ENCODE measurements around the gene ACTC1. TPM values are rescaled to one million over a fixed set of nuclear protein-coding genes. Genes with fewer than 3 reads are reported as not detected.
"Not testable (repeated sequence)": the region's sequence is repeated elsewhere in the genome, so short reads cannot be mapped to it uniquely, and the experiment has no call there.

Gene ACTC1
- not detected in 2 replicates for total RNA-seq

DNA sequence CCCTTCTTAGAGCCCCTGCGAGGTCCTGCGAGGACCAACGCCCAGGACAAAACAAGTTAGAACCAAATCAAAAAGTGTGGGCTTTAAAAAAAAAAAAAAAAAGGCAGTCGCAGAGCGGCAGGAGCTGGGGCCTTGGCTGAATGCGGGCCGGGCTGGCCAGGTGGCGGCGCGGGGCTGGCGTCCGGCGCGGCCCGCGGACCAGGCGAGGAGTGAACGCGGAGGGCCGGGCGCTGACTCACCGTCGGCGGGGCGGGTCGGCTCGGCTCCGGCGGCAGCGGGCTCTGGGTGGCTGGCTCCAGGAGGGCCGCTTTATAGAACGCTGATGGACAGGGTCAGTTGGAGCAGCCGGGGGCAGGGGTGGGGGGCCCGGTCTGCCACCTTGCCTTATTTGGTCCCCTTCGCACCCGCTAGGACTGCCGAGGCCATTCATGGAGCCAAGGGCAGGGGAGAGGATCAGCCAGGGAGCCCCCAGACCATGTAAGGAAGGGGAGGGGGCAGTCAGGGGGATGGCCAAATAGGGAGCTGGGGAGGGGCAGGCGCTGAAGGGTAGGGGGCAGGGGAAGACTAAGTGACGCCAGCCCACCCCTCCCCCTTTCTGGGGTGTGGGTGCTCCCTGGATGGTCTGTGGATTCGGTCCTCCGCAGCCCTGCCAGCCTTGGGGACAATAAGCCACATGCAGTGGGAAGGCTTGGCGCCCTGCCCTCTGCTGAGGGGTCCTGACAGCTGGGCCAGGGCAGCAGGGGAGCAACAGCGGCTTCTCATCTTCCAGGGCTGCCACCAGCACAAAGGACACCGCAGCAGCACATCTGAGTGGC, at the start of gene ACTC1:
TSS of gene ACTC1 (minus strand) at position 283 of the 815 bp plus-strand sequence. CDS start 741 bp downstream, outside the sequence.
- no peak for DNase-seq (ENCODE audit: low spot score)
- H3K4me3 Mint-ChIP-seq = no peak within 1 kb of the TSS
- H3K36me3 Mint-ChIP-seq (ENCODE audit: low read depth) = no peaks in the 10 kb centered on the region
- no peaks in the 10 kb centered on the region for H3K4me1 Mint-ChIP-seq (ENCODE audit: low read depth)
- H3K9me3 Mint-ChIP-seq = no peaks in the 10 kb centered on the region
- intact Hi-C loops (cut with micrococcal nuclease) = no loop called here
- peaks cover 47% of the 10 kb centered on the region for H3K27me3 Mint-ChIP-seq (ENCODE audit: insufficient read depth)
- no peak within 1 kb of the TSS for H3K27ac Mint-ChIP-seq

DNA sequence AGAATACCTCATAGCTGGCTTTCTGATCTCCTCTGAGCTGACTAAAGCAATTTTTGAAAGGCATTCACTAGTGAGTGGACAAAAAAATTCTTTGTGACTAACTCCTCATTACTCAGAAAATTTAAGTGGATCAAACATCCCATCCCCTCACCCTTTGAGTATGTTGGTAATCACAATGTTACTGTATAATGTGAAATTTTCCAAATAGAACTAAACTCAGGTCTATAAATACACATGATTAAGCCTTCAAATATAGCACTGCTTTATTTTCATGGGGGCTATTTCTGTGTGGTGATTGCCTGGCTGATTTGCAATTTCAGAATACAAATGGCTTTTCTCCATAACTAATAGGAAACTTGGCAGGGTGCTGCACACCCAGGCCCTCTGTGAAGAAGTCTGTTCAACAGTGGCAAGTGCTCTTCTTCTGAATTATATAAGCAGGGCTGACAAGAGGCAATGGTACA, 45.9 kb upstream of the ACTC1 start:
- Mint-ChIP-seq H3K27ac (no peak overlapping the region), H3K36me3 (ENCODE audit: low read depth) (no peaks in the 10 kb centered on the region), H3K4me3 (no peak overlapping the region), H3K9me3 (no peaks in the 10 kb centered on the region), H3K27me3 (ENCODE audit: insufficient read depth) (no peaks in the 10 kb centered on the region), H3K4me1 (ENCODE audit: low read depth) (no peaks in the 10 kb centered on the region)
- intact Hi-C loops (cut with micrococcal nuclease) = no loop called here
- DNase-seq (ENCODE audit: low spot score) = no peak

DNA sequence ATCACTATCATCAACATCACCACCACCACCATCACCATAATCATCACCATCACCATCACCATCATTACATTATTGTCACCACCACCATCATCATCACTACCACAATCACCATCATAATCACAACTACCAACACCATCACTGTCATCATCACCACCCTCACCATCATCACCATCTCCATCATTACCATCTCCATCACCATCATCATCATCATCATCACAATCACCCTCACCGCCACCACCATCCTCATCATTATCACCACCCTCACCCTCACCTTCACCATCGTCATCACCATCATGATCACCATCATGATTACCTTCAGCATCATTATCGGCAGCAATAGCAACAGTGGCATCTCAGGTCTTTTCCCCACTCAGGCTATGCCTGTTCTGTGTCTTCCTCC, 42.9 kb upstream of the ACTC1 start:
- H3K27me3 Mint-ChIP-seq (ENCODE audit: insufficient read depth) = peaks cover 2% of the 10 kb centered on the region
- intact Hi-C loops (cut with micrococcal nuclease) = no loop called here
- no peaks in the 10 kb centered on the region for H3K36me3 Mint-ChIP-seq (ENCODE audit: low read depth)
- H3K27ac Mint-ChIP-seq = no peak overlapping the region
- DNase-seq (ENCODE audit: low spot score) = no peak
- no peak overlapping the region for H3K4me3 Mint-ChIP-seq
- no peaks in the 10 kb centered on the region for H3K9me3 Mint-ChIP-seq
- H3K4me1 Mint-ChIP-seq (ENCODE audit: low read depth) = no peaks in the 10 kb centered on the region

DNA sequence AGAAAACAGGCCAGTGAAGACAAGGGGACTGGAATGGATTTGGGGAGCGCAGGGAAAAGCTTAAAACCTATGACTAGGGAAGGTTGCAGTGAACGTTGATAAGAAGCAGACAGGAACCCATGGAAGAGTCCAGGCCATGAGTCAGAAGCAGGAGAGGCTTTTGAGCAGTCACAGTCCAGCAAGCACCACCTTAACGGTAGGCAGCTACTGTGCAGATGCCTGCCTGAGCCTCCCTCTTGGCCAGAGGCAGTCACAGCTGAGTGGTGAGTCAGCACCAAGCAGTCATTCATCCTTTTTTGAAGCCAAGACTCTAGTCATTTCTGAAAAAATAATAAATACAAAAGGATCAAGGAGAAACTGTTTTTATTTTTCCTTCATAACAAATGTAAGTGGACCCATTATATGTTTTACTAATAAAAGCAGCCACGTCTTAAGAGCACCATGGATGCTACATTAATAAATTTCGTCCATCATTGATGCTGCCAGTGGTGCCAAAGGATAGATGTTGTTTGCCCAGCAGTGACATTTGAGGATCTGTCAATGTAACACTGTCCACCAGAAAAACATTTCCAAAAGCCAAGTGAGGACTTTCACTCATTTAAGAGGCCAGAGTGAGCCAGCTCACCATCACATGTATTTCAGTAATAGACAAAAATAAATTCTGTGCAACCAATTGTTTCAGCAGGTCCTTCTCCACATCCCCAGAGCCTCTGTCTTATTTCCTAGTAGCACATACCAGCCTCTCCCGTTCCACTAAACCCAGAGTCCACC, 42.1 kb upstream of the ACTC1 start:
- Mint-ChIP-seq H3K27ac (no peak overlapping the region), H3K4me1 (ENCODE audit: low read depth) (no peaks in the 10 kb centered on the region), H3K36me3 (ENCODE audit: low read depth) (no peaks in the 10 kb centered on the region), H3K27me3 (ENCODE audit: insufficient read depth) (peaks cover 2% of the 10 kb centered on the region), H3K4me3 (no peak overlapping the region), H3K9me3 (no peaks in the 10 kb centered on the region)
- intact Hi-C loops (cut with micrococcal nuclease) = no loop called here
- no peak for DNase-seq (ENCODE audit: low spot score)

DNA sequence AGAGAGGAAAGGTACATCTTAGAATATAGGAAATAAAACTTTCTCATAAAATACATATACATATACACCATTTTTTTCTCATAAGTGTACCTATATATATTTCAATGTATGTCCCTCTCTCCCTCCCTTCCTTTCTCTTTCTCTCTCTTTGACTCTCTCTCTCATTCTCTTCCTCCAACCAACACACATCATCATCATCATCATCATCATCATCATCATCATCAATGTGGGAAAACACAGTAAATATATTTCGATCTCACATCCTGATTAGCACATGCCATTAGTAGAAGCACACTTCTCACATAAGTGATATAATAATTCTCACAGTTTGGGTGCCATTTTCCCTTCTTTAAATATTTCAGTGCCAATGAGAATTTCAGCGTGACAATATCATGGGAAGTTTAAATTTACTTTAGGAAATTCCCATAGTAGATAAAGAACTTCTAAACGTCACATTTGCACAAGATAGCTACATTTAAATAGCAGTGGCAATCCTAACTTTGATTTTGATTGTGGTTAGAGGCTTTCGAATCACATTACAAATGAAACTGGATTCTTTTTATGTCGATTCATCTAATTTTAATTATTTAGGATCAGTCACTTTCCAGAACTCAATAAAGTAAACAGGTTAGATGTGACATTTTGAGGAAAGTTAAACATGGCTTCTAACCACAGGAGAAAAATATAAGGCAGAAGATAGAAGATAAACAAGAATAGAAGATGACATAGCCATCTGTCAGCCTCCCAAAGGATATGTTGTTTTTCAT, 33.0 kb upstream of the ACTC1 start:
- Mint-ChIP-seq H3K36me3 (ENCODE audit: low read depth) (no peaks in the 10 kb centered on the region), H3K27ac (no peak overlapping the region), H3K4me1 (ENCODE audit: low read depth) (no peaks in the 10 kb centered on the region), H3K27me3 (ENCODE audit: insufficient read depth) (peaks cover 14% of the 10 kb centered on the region), H3K9me3 (no peaks in the 10 kb centered on the region), H3K4me3 (no peak overlapping the region)
- intact Hi-C loops (cut with micrococcal nuclease) = no loop called here
- no peak for DNase-seq (ENCODE audit: low spot score)

DNA sequence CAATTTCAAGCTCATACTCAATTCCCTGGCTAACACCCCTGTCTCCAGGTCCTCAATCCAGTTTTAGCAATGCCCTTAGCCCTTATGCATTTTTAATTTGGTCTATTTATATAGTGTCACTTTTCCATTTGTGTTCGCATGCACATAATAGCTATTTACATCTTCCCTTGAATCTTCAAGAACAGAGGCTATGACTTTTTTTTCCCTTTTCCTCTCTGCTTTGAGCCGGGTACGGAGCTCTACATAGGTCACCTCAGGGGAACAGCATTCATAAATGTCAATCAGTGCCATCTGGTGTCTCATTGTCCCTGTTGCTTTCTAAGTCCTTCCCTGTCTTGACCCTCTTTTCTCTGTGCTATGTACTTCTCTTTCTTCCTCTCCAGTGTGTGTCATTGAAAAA, 26.5 kb upstream of the ACTC1 start:
- H3K36me3 Mint-ChIP-seq (ENCODE audit: low read depth) = no peaks in the 10 kb centered on the region
- no peak overlapping the region for H3K27ac Mint-ChIP-seq
- H3K4me3 Mint-ChIP-seq = no peak overlapping the region
- peaks cover 12% of the 10 kb centered on the region for H3K27me3 Mint-ChIP-seq (ENCODE audit: insufficient read depth)
- DNase-seq (ENCODE audit: low spot score) = no peak
- no peaks in the 10 kb centered on the region for H3K9me3 Mint-ChIP-seq
- intact Hi-C loops (cut with micrococcal nuclease) = no loop called here
- no peaks in the 10 kb centered on the region for H3K4me1 Mint-ChIP-seq (ENCODE audit: low read depth)

DNA sequence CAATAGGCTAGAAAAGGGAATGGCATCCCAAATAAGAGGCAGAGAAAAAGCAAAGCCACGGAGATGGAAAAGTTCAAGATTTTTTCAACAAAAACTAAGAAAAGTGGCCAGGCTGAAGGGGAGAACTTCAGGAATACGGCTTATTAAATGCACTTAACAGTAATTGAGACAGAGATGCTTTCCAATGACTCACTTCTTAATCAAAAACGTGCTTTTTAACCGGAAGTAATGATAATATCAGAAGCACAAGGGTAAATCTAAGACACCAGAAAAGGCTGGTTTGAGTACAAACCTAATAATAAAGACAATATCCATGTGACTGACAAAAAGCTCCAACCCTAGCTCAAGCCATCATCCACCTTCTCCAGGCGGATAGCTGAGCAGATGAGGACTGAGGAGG, 24.8 kb upstream of the ACTC1 start:
- no peak for DNase-seq (ENCODE audit: low spot score)
- H3K4me1 Mint-ChIP-seq (ENCODE audit: low read depth) = no peaks in the 10 kb centered on the region
- H3K27me3 Mint-ChIP-seq (ENCODE audit: insufficient read depth) = peaks cover 14% of the 10 kb centered on the region
- no peak overlapping the region for H3K27ac Mint-ChIP-seq
- no peaks in the 10 kb centered on the region for H3K36me3 Mint-ChIP-seq (ENCODE audit: low read depth)
- no peak overlapping the region for H3K4me3 Mint-ChIP-seq
- H3K9me3 Mint-ChIP-seq = no peaks in the 10 kb centered on the region
- intact Hi-C loops (cut with micrococcal nuclease) = no loop called here

DNA sequence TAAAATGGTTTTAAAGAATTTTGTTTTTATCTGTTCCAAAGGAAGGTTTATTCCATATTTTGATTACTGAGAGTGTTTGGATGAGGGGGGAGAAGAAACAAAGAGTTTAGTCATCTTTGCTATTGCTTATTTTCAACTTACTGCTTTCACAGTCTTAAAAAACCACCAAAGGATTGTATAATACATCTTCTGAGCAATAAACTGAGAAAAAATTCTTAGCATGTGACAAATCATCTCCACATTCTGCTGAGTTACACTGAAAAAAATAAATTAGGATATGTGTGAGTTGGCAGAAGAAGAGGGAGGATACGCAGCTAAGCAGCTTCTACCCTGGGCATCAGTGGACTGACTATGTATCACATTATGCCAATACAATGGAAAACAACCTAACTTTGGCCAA, 23.2 kb upstream of the ACTC1 start:
- Mint-ChIP-seq H3K27me3 (ENCODE audit: insufficient read depth) (peaks cover 19% of the 10 kb centered on the region), H3K9me3 (no peaks in the 10 kb centered on the region), H3K36me3 (ENCODE audit: low read depth) (no peaks in the 10 kb centered on the region), H3K4me3 (no peak overlapping the region), H3K27ac (no peak overlapping the region), H3K4me1 (ENCODE audit: low read depth) (no peaks in the 10 kb centered on the region)
- intact Hi-C loops (cut with micrococcal nuclease) = no loop called here
- DNase-seq (ENCODE audit: low spot score) = no peak

DNA sequence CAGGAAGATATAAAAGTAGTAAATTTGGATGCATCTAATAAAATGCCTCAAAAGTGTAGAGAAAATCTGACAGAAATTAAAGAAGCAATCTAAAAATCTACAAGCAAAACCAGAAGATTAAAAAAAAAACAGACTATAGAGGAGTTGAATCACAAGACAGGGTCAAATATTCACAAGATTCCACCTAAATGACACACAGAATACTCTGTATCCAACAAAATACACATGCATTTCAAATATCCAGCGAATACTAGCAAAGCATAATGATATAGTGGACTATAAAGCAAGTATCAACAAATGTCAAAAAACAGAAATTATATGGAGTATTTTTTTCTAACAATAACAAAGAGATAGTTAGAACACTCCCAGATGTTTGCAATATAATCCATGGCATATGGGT, 20.5 kb upstream of the ACTC1 start:
- H3K27me3 Mint-ChIP-seq (ENCODE audit: insufficient read depth) = peaks cover 19% of the 10 kb centered on the region
- intact Hi-C loops (cut with micrococcal nuclease) = no loop called here
- H3K36me3 Mint-ChIP-seq (ENCODE audit: low read depth) = no peaks in the 10 kb centered on the region
- H3K4me3 Mint-ChIP-seq = no peak overlapping the region
- DNase-seq (ENCODE audit: low spot score) = no peak
- H3K4me1 Mint-ChIP-seq (ENCODE audit: low read depth) = no peaks in the 10 kb centered on the region
- no peaks in the 10 kb centered on the region for H3K9me3 Mint-ChIP-seq
- H3K27ac Mint-ChIP-seq = no peak overlapping the region

DNA sequence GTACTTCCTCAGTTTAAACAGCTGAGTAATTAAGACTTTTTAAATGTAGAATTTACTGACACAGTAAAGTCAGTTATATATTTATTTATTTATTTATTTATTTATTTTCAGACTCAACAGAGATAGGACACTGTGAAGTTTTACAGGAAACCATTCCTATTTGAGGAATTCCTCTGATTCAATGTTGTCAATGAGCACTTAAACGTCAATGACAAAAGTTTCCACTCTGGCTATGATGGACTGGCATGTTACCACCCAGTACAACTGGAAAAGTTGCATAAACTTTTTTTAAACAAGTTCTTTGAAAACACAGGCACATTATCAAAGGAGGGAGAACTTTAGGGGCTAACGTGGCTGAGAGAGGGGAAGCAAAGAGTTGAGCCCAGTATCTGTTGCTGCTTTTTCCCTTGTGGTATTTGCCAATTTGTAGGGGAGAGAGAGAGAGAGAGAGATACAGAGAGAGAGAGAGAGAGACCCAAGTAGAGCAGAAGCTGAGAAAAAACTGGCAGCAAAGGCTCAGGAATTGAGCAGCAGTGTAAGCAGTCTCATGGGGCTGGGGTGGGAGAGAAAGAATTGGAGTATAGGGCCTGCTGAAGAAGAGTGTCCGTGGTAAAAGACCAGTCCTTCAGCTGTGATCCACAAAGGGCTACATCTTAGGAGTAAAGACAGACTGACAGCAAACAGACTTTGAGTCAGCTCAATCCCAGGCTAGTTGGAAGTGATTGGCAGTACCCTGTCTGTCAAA, 18.3 kb upstream of the ACTC1 start:
- Mint-ChIP-seq H3K27me3 (ENCODE audit: insufficient read depth) (peaks cover 19% of the 10 kb centered on the region), H3K27ac (no peak overlapping the region), H3K36me3 (ENCODE audit: low read depth) (no peaks in the 10 kb centered on the region), H3K4me1 (ENCODE audit: low read depth) (no peaks in the 10 kb centered on the region), H3K4me3 (no peak overlapping the region), H3K9me3 (no peaks in the 10 kb centered on the region)
- intact Hi-C loops (cut with micrococcal nuclease) = no loop called here
- no peak for DNase-seq (ENCODE audit: low spot score)

DNA sequence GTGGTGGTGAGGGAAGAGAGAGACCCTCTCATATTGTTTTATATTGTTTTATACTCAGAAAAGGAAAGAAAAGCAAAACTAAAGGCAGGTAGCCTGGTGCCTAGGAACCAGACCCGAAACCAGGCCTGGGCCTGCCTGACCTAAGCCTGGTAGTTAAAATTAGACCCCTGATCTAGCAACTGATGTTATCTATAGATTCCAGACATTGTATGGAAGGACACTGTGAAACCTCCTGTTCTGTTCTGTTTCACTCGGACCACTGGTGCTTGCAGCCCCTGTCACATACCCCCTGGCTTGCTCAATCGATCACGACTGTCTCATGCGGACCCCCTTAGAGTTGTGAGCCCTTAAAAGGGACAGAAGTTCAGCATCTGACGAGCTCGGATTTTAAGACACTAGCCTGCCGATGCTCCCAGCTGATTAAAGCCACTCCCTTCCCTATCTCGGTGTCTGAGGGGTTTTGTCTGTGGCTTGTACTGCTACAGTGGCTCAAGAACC, 17.6 kb upstream of the ACTC1 start:
- H3K36me3 Mint-ChIP-seq (ENCODE audit: low read depth); intact Hi-C loops (cut with micrococcal nuclease); H3K9me3 Mint-ChIP-seq; H3K4me3 Mint-ChIP-seq; DNase-seq (ENCODE audit: low spot score); H3K4me1 Mint-ChIP-seq (ENCODE audit: low read depth); H3K27ac Mint-ChIP-seq: not testable (repeated sequence)
- H3K27me3 Mint-ChIP-seq (ENCODE audit: insufficient read depth) = peaks cover 16% of the 10 kb centered on the region

DNA sequence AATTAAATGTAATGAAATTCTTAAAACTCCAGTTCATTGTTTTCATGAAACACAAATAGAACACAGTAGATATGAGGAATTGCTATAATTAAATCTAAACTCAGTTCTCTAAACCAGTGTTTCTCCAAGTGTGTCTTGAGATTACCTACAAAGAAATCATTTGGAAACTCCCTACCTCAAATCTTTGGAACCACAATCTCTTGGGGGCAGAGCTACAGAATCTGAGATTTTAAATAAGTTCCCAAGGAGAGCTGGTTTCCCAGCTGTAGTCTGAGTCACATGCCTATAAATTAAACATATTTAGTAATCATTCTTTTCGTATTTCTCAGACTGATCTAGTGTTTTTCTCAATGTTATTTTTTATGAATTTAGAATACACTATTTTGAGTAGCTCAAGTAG, 17.0 kb upstream of the ACTC1 start:
- no peak for DNase-seq (ENCODE audit: low spot score)
- intact Hi-C loops (cut with micrococcal nuclease) = no loop called here
- no peaks in the 10 kb centered on the region for H3K36me3 Mint-ChIP-seq (ENCODE audit: low read depth)
- H3K4me1 Mint-ChIP-seq (ENCODE audit: low read depth) = no peaks in the 10 kb centered on the region
- peaks cover 15% of the 10 kb centered on the region for H3K27me3 Mint-ChIP-seq (ENCODE audit: insufficient read depth)
- H3K9me3 Mint-ChIP-seq = no peaks in the 10 kb centered on the region
- H3K4me3 Mint-ChIP-seq = no peak overlapping the region
- no peak overlapping the region for H3K27ac Mint-ChIP-seq

Data from activated T-helper 1 cell treated with anti-CD3 and anti-CD28 coated beads, Interleukin-12 subunit alpha, Interleukin-12 subunit beta, Interleukin-2, Interleukin-4 antibody, amounts not matched to agents 30 ng/mL and 10 ng/mL and 1 ng/mL, durations not matched to agents 14 hours and 24 hours and 36 hours (primary cell).